Measurements from ENCODE around the gene INPP5E. TPM values are rescaled to one million over a fixed set of nuclear protein-coding genes. Genes with fewer than 3 reads are reported as not detected.
A peak's percentile ranks its signal among the peaks of the same experiment; 100 is the strongest.

INPP5E gene
- total RNA-seq, 1 experiment from 2014 or later: 18.3 TPM

DNA sequence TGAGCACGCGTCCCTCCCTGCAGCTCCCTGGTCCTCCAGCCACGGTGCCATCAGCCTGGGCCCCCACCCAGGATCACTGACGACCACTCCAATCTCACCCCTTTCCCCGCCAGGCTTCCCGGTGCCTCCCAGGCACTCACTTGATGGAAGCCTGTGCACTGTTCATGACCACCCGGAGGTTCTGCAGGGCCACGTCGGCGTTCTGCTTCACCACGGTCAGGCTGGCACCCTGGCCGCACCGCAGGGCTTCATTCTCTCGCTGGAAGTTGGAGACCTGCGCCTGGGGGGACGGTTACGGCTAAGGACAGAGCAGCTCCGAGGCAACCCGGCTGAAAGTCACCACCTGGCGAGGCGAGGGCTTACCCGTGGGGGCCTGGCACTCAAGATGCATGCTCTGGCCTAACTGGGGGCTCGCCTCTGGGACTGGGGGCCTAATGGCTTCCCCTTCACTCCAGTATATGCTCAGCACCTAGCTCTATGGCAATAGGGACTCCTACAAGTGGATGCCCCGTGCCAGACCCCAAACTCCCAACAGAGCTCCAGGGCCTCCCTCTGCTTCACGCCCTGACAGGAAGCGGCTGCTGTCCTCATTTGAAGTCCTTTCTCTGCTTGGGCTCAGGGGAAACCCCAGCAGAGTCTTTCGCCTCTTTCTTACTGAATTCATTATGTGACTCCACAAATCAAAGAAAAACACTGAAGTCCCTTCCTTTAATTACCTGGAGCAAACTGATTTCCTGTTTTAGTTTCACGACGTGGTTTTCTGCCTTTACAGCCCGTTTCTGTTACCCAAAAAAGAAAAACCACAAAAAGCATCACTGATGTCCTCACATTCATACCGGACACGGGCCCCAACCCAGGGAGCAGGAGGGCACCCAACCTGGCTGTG lies 35.5 kb downstream of the INPP5E start:
- no peaks in the 10 kb centered on the region for H3K9me3 ChIP-seq (replicated peaks)
- H3K36me3 ChIP-seq: peaks cover 34% of the 10 kb centered on the region
- H3K27ac ChIP-seq: no peak overlapping the region
- no peaks in the 10 kb centered on the region for H3K27me3 ChIP-seq
- no peak for DNase-seq
- H3K4me1 ChIP-seq: no peaks in the 10 kb centered on the region; the same call in 1 of the 2 replicates
- no peak overlapping the region for H3K4me3 ChIP-seq

DNA sequence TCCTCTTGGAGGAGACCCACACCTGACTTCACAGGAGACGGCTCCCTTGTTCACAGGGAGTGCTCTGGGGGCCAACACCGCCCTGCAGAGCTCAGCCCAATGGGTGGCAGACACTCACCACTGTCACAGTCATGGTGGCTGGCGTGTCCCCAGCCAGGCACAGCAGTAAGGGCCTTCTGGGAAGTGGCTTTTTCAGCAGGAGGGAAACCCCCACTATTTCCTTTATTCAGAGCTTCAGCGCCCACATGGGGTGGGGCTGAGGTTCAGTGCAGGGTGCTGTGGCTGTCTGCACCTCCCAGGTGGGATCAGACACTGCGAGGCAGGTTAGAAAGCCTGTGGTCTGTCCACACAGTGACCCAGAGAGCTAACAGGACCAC lies 36.1 kb downstream of the INPP5E start:
- Histone ChIP-seq H3K4me1 (peaks cover 4% of the 10 kb centered on the region; the same call in 1 of the 2 replicates), H3K9me3 (replicated peaks) (no peaks in the 10 kb centered on the region), H3K36me3 (peaks cover 34% of the 10 kb centered on the region), H3K27ac (no peak overlapping the region), H3K4me3 (no peak overlapping the region), H3K27me3 (no peaks in the 10 kb centered on the region)
- no peak for DNase-seq

DNA sequence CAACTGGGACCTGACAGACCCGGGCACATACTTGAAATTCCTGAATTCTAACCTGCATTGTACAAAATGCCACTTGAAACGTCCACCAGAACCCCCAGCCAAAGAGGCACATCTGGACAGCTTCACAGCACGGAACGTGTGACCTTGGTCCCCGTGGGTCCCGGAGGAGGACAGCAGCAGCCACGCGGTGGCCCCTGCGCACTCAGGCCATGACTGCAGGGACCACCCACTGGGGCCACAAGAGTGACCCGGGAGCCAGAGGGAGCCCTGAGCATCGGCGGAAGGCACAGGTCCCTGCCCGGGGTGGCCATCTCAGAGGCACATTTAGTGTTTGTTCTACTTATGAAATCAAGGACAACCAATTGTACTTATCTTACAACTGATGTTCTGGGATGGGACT lies 37.6 kb downstream of the INPP5E start:
- H3K36me3 ChIP-seq: peaks cover 33% of the 10 kb centered on the region
- no peak overlapping the region for H3K4me3 ChIP-seq

GRCh38 chr9:136401173-136401922 lies 38.3 kb downstream of the INPP5E start:
- Histone ChIP-seq H3K9me3 (replicated peaks) (no peaks in the 10 kb centered on the region), H3K36me3 (peaks cover 32% of the 10 kb centered on the region)

More for the DNA sequence above, 37.6 kb downstream of the INPP5E start:
- H3K9me3 ChIP-seq (replicated peaks): no peaks in the 10 kb centered on the region
- DNase-seq: no peak
- H3K4me1 ChIP-seq: peaks cover 4% of the 10 kb centered on the region; the same call in 1 of the 2 replicates
- H3K27ac ChIP-seq: no peak overlapping the region
- no peaks in the 10 kb centered on the region for H3K27me3 ChIP-seq

DNA sequence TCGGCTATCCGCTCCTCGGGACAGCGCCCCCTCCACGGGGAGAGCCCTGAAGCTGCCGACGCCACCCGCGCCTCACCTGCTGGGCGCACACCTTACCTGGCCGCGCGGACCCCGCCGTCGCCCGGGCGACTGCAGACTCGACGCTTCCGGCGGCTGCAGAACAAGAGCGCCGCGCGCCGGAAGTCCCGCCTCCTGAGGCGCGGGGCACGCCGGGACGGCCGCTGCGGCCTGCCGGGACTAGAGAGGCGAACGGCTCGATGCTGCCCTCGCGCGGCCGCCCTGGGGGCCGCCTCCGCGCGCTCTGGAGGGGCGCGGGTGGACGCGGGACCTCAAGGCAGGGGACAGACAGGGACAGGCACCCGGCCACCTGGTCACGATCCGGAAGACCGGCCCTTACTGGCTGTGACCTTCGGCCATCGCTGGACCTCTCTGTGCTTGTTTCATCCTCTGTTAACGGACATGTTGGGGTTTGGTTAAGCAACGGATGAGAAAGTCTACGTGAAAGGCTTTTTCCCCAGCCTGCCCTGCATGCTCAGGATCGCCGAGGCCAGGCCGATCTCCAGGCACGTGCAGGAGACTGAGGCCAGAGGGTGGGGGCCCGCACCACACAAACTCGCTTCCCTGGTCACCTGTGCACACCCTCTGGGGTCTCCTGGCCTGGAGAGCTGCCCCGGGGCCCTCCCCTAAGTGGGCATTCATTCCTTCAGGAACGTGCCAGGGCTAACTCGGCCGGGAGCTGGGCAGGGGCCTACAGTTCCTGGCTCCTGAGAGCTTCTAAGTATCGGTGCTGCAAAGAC lies 39.4 kb downstream of the INPP5E start, which contains the start of gene SNAPC4:
Gene SNAPC4, minus strand, starts transcription at position 133 of the 797 bp plus-strand sequence. CDS start 1,742 bp downstream, outside the sequence.
- H3K27me3 ChIP-seq: no peaks in the 10 kb centered on the region
- DNase-seq: peak; percentile 86 to 93
- peak within 1 kb of the TSS; percentile 23; the same call in 1 of the 2 replicates for H3K27ac ChIP-seq
- peak within 1 kb of the TSS; percentile 84 for H3K4me3 ChIP-seq
- H3K9me3 ChIP-seq (replicated peaks): no peaks in the 10 kb centered on the region
- H3K36me3 ChIP-seq: peaks cover 24% of the 10 kb centered on the region
- H3K4me1 ChIP-seq: peaks cover 4% of the 10 kb centered on the region; the same call in 1 of the 2 replicates

More at GRCh38 chr9:136401173-136401922, 38.3 kb downstream of the INPP5E start:
- no peak overlapping the region for H3K27ac ChIP-seq
- H3K4me3 ChIP-seq: no peak overlapping the region
- H3K27me3 ChIP-seq: no peaks in the 10 kb centered on the region
- H3K4me1 ChIP-seq: peaks cover 4% of the 10 kb centered on the region; the same call in 1 of the 2 replicates
- DNase-seq: no peak

GRCh38 chr9:136399176-136400037 lies 40.2 kb downstream of the INPP5E start:
- Histone ChIP-seq H3K9me3 (replicated peaks) (no peaks in the 10 kb centered on the region), H3K4me3 (peak overlapping the region; percentile 84), H3K4me1 (peaks cover 4% of the 10 kb centered on the region; the same call in 1 of the 2 replicates), H3K27ac (no peak overlapping the region), H3K36me3 (peaks cover 21% of the 10 kb centered on the region), H3K27me3 (no peaks in the 10 kb centered on the region)
- peak in 1 of 2 experiments; percentile 24 for DNase-seq

- no peak overlapping the region for H3K4me3 ChIP-seq
- no peaks in the 10 kb centered on the region for H3K9me3 ChIP-seq (replicated peaks)
- peaks cover 24% of the 10 kb centered on the region for H3K36me3 ChIP-seq
- no peak overlapping the region for H3K27ac ChIP-seq
- H3K27me3 ChIP-seq: no peaks in the 10 kb centered on the region
- DNase-seq: no peak
- peaks cover 4% of the 10 kb centered on the region; the same call in 1 of the 2 replicates for H3K4me1 ChIP-seq
These were observed 41.4 kb downstream of the INPP5E start for GRCh38 chr9:136398286-136398685.

- H3K4me3 ChIP-seq: no peak overlapping the region
- peaks cover 24% of the 10 kb centered on the region for H3K36me3 ChIP-seq
These were observed 42.0 kb downstream of the INPP5E start for GRCh38 chr9:136397643-136398042.

GRCh38 chr9:136396219-136396515 lies 43.5 kb downstream of the INPP5E start:
- H3K36me3 ChIP-seq: peaks cover 28% of the 10 kb centered on the region
- no peaks in the 10 kb centered on the region for H3K27me3 ChIP-seq
- no peak for DNase-seq
- H3K27ac ChIP-seq: no peak overlapping the region
- H3K4me3 ChIP-seq: no peak overlapping the region
- H3K9me3 ChIP-seq (replicated peaks): no peaks in the 10 kb centered on the region
- peaks cover 4% of the 10 kb centered on the region; the same call in 1 of the 2 replicates for H3K4me1 ChIP-seq

More at GRCh38 chr9:136397643-136398042, 42.0 kb downstream of the INPP5E start:
- no peaks in the 10 kb centered on the region for H3K27me3 ChIP-seq
- no peak for DNase-seq
- H3K9me3 ChIP-seq (replicated peaks): no peaks in the 10 kb centered on the region
- peaks cover 4% of the 10 kb centered on the region; the same call in 1 of the 2 replicates for H3K4me1 ChIP-seq
- no peak overlapping the region for H3K27ac ChIP-seq

- H3K4me3 ChIP-seq: no peak overlapping the region
- H3K9me3 ChIP-seq (replicated peaks): no peaks in the 10 kb centered on the region
- peaks cover 4% of the 10 kb centered on the region; the same call in 1 of the 2 replicates for H3K4me1 ChIP-seq
- peaks cover 29% of the 10 kb centered on the region for H3K36me3 ChIP-seq
- no peak for DNase-seq
- no peak overlapping the region for H3K27ac ChIP-seq
- H3K27me3 ChIP-seq: no peaks in the 10 kb centered on the region
These were observed 44.1 kb downstream of the INPP5E start for GRCh38 chr9:136395345-136396218.

DNA sequence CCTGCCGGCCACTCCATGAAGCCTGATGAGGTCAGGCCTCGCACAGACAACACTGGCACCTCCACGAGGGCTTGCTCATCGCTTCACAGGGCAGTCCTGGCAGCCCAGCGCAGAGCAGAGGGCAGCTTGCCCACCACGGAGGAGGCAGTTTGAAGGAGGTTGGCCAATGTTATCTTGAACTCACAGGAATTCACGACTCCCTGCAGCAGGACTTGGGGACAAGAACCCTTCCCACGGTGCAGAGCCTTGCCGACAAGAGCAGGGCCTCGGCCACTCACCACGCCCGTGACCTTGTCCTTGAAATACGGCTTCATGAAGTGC lies 44.7 kb downstream of the INPP5E start:
- DNase-seq: no peak
- peaks cover 31% of the 10 kb centered on the region for H3K36me3 ChIP-seq

GRCh38 chr9:136394312-136395019 lies 45.2 kb downstream of the INPP5E start:
- Histone ChIP-seq H3K4me3 (no peak overlapping the region), H3K36me3 (peaks cover 36% of the 10 kb centered on the region), H3K9me3 (replicated peaks) (no peaks in the 10 kb centered on the region), H3K27ac (no peak overlapping the region), H3K27me3 (no peaks in the 10 kb centered on the region), H3K4me1 (peaks cover 4% of the 10 kb centered on the region; the same call in 1 of the 2 replicates)
- no peak for DNase-seq

More for the DNA sequence above, 44.7 kb downstream of the INPP5E start:
- no peak overlapping the region for H3K27ac ChIP-seq
- H3K4me3 ChIP-seq: no peak overlapping the region
- no peaks in the 10 kb centered on the region for H3K9me3 ChIP-seq (replicated peaks)
- peaks cover 4% of the 10 kb centered on the region; the same call in 1 of the 2 replicates for H3K4me1 ChIP-seq
- H3K27me3 ChIP-seq: no peaks in the 10 kb centered on the region
